Ishikawa (cell line): ENCODE results near the gene HMGCR.

ENCODE experiments used
- CEBPB ChIP-seq: IDR thresholded peaks from 2 replicates; pipeline ENCODE4 v1.6.1; 2012
- CREB1 ChIP-seq: IDR thresholded peaks from 2 replicates; pipeline ENCODE4 v1.6.1; 2012; ENCODE audit warnings: low read depth
- EGR1 ChIP-seq: IDR thresholded peaks from 2 replicates; pipeline ENCODE4 v1.6.1; 2012
- EP300 ChIP-seq: IDR thresholded peaks from 2 replicates; pipeline ENCODE4 v1.6.1; 2012; ENCODE audit warnings: borderline replicate concordance
- FOXM1 ChIP-seq: IDR thresholded peaks from 2 replicates; pipeline ENCODE4 v1.6.1; 2012; ENCODE audit warnings: low read depth, borderline replicate concordance
- NFIC ChIP-seq: IDR thresholded peaks from 2 replicates; pipeline ENCODE4 v1.6.1; 2012
- RAD21 ChIP-seq: IDR thresholded peaks from 2 replicates; pipeline ENCODE4 v1.6.1; 2012; ENCODE audit warnings: low read depth
- REST ChIP-seq: IDR thresholded peaks from 2 replicates; pipeline ENCODE4 v1.6.1; 2012; ENCODE audit warnings: low read depth, mild to moderate bottlenecking
- TAF1 ChIP-seq: IDR thresholded peaks from 2 replicates; pipeline ENCODE4 v1.6.1; 2012; ENCODE audit warnings: low read depth, mild to moderate bottlenecking
- TCF12 ChIP-seq: IDR thresholded peaks from 2 replicates; pipeline ENCODE4 v1.6.1; 2012; ENCODE audit warnings: low read depth
- TEAD4 ChIP-seq: IDR thresholded peaks from 2 replicates; pipeline ENCODE4 v1.6.1; 2012
- YY1 ChIP-seq: IDR thresholded peaks from 2 replicates; pipeline ENCODE4 v1.6.1; 2012; ENCODE audit warnings: low read depth
- ZBTB7A ChIP-seq: IDR thresholded peaks from 2 replicates; pipeline ENCODE4 v1.6.1; 2012; ENCODE audit warnings: low read depth
- TF ChIP-seq, protein P1 (sequence below): IDR thresholded peaks from 2 replicates; pipeline ENCODE4 v1.6.1; 2012
- TF ChIP-seq, protein P2 (sequence below): IDR thresholded peaks from 2 replicates; pipeline ENCODE4 v1.6.1; 2012

The HMGCR gene

DNA sequence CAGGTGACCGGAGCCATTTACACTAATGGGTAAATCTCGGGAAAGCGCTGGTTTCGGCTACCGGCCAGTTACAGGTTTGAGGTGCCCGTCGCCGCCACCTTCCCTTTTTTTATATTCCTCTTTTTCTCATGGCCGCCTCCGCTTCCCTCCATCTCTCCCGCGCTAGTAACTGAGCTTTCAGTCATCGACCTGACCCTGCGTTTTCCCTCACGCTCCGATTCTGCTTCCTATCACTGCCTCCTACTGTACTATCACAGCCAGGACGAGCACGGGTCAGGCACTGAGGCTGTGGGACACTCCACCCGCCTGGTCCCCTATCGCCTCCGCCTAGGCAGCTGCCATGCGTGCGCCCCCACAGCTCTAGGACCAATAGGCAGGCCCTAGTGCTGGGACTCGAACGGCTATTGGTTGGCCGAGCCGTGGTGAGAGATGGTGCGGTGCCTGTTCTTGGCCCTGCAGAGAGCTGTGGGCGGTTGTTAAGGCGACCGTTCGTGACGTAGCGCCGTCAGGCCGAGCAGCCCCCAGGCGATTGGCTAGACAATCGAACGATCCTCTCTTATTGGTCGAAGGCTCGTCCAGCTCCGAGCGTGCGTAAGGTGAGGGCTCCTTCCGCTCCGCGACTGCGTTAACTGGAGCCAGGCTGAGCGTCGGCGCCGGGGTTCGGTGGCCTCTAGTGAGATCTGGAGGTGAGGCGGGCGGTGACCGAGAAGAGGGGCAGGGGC lies at the start of gene HMGCR:
Gene HMGCR, plus strand, starts transcription at position 606 of the 722 bp plus-strand sequence. CDS start 5,386 bp downstream, outside the sequence.
- TF ChIP-seq, protein P1, sequence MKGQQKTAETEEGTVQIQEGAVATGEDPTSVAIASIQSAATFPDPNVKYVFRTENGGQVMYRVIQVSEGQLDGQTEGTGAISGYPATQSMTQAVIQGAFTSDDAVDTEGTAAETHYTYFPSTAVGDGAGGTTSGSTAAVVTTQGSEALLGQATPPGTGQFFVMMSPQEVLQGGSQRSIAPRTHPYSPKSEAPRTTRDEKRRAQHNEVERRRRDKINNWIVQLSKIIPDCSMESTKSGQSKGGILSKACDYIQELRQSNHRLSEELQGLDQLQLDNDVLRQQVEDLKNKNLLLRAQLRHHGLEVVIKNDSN, result peak; percentile 12; the same call in 1 of the 2 replicates
- no peak; the same call in 1 of the 2 replicates for TF ChIP-seq NFIC
- TF ChIP-seq TCF12, result 0 out of 2 replicates have a peak, but pooled peaks have one; percentile 23
- TF ChIP-seq, protein P2, sequence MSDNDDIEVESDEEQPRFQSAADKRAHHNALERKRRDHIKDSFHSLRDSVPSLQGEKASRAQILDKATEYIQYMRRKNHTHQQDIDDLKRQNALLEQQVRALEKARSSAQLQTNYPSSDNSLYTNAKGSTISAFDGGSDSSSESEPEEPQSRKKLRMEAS, result peak; percentile 95
- TF ChIP-seq REST, result 0 out of 2 replicates have a peak, but pooled peaks have one; percentile 22
- TF ChIP-seq EGR1, result peak; percentile 78
- TF ChIP-seq CREB1, result peak; percentile 73
- TF ChIP-seq RAD21, result peak; percentile 37; the same call in 1 of the 2 replicates
- TF ChIP-seq TAF1, result peak; percentile 86
- no peak for TF ChIP-seq TEAD4
- no peak; the same call in 1 of the 2 replicates for TF ChIP-seq EP300
- no peak for TF ChIP-seq ZBTB7A
- TF ChIP-seq FOXM1, result no peak
- peak; percentile 85 for TF ChIP-seq YY1
- TF ChIP-seq CEBPB, result no peak

DNA sequence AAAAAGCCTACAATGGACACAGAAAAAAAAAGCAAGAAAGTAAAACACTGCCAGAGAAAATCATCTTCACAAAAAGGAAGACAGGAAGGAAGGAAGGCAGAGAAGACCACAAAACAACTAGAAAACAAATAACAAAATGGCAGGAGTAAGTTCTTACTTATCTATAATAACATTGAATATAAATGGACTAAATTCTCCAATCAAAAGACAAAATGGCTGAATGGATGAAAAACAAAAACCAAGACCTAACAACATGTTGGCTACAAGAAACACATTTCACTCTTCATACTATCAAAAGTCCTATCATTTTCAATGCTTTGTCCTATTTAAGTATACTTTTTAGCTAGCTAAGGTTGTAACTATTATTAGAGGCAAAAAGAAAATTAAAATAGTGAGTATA lies 36.9 kb upstream of the HMGCR start:
- TF ChIP-seq CREB1 (no peak), TEAD4 (no peak), REST (no peak), RAD21 (no peak), EP300 (no peak), TCF12 (no peak), TAF1 (no peak), YY1 (no peak), NFIC (no peak), CEBPB (no peak)
- TF ChIP-seq, protein P2, result no peak
- TF ChIP-seq, protein P1, result no peak

GRCh38 chr5:75303419-75303818 lies 33.6 kb upstream of the HMGCR start:
- TF ChIP-seq NFIC (no peak), TEAD4 (no peak), CEBPB (no peak), CREB1 (no peak), EP300 (no peak), ZBTB7A (no peak), FOXM1 (no peak), REST (no peak), EGR1 (no peak), TCF12 (no peak)
- TF ChIP-seq, protein P2, result no peak
- TF ChIP-seq, protein P1, result no peak
